HepG2 (cell line): Measurements from ENCODE around the gene CSK. TPM values are rescaled to one million over a fixed set of nuclear protein-coding genes. Genes with fewer than 3 reads are reported as not detected.

ENCODE experiments used
- AHR ChIP-seq: IDR thresholded peaks from 2 replicates; pipeline ENCODE4 v1.6.1; 2018; ENCODE audit warnings: missing genetic modification reagents, missing compliant biosample characterization
- DPF2 ChIP-seq: sonication (generic); formaldehyde crosslinking; IDR thresholded peaks from 2 replicates; pipeline ENCODE4 v1.4.0; 2020; ENCODE audit warnings: mild to moderate bottlenecking, low read depth, missing genetic modification reagents, borderline replicate concordance
- HHEX ChIP-seq: IDR thresholded peaks from 2 replicates; pipeline ENCODE4 v1.6.1; 2016; ENCODE audit warnings: control low read depth
- HNF4A ChIP-seq: sonication (generic); formaldehyde crosslinking; IDR thresholded peaks from 2 replicates; pipeline ENCODE4 v1.4.0; 2020; ENCODE audit warnings: missing genetic modification reagents
- KDM1A ChIP-seq: IDR thresholded peaks from 2 replicates; pipeline ENCODE4 v1.6.1; 2016; ENCODE audit warnings: missing compliant biosample characterization
- RFX3 ChIP-seq: IDR thresholded peaks from 2 replicates; pipeline ENCODE4 v1.6.1; 2016; ENCODE audit warnings: missing biosample characterization, missing genetic modification reagents
- TEAD2 ChIP-seq: sonication (generic); formaldehyde crosslinking; IDR thresholded peaks from 2 replicates; pipeline ENCODE4 v1.9.0; 2021; ENCODE audit warnings: missing genetic modification reagents
- ZNF781 ChIP-seq: sonication (generic); formaldehyde crosslinking; IDR thresholded peaks from 2 replicates; pipeline ENCODE4 v1.5.1; 2020; ENCODE audit warnings: borderline replicate concordance, mild to moderate bottlenecking, missing genetic modification reagents; ENCODE audit errors: not compliant biosample characterization
- polyA plus RNA-seq, 8 experiments: library from polyadenylated mRNA; depleted of rRNA in 3 of 8; stranded (reverse) in 7 of 8; unstranded in 1 of 8; fragments of >200 nt; fragmentation: Illumina TruSeq in 4 of 8; extraction: Trizol in 4 of 8; gene quantifications; 2 replicates each; pipeline versions ENCODE4 v1.2.1 to v1.2.3, GENCODE V29; 2011 to 2016; ENCODE audit warnings: low read depth in 4 of 8, missing spikeins in 1 of 8, mixed read lengths in 1 of 8; ENCODE audit not compliant: insufficient read depth in 1 of 8
- total RNA-seq, 5 experiments: library from RNA; depleted of rRNA; stranded (reverse); fragments of >200 nt; fragmentation: Illumina TruSeq; extraction: Trizol; gene quantifications; 2 replicates each; pipeline ENCODE4 v1.2.3, GENCODE V29; 2016; ENCODE audit warnings: low read depth in 1 of 5
- TF ChIP-seq, protein P1 (sequence below): sonication (generic); formaldehyde crosslinking; IDR thresholded peaks from 2 replicates; pipeline ENCODE4 v1.4.0; 2020; ENCODE audit warnings: missing genetic modification reagents, borderline replicate concordance
- TF ChIP-seq, protein P2 (sequence below): IDR thresholded peaks from 2 replicates; pipeline ENCODE4 v1.6.1; 2016; ENCODE audit warnings: missing biosample characterization, missing genetic modification reagents, low read depth
- TF ChIP-seq, protein P3 (sequence below): sonication (generic); formaldehyde crosslinking; IDR thresholded peaks from 2 replicates; pipeline ENCODE4 v1.5.0; 2020; ENCODE audit warnings: mild to moderate bottlenecking, missing genetic modification reagents
- TF ChIP-seq, protein P4 (sequence below): sonication (generic); formaldehyde crosslinking; IDR thresholded peaks from 2 replicates; pipeline ENCODE4 v1.9.0; 2022; ENCODE audit warnings: missing genetic modification reagents, mild to moderate bottlenecking, borderline replicate concordance
- TF ChIP-seq, protein P5 (sequence below): sonication (generic); formaldehyde crosslinking; IDR thresholded peaks from 2 replicates; pipeline ENCODE4 v1.4.0; 2020; ENCODE audit warnings: missing genetic modification reagents

Gene CSK
- total and polyA plus RNA-seq, 2 of the 13 experiments (the other 11 are each of a cell fraction or from before 2014, with no cell fraction given), result 12.5 to 21.3 TPM

DNA sequence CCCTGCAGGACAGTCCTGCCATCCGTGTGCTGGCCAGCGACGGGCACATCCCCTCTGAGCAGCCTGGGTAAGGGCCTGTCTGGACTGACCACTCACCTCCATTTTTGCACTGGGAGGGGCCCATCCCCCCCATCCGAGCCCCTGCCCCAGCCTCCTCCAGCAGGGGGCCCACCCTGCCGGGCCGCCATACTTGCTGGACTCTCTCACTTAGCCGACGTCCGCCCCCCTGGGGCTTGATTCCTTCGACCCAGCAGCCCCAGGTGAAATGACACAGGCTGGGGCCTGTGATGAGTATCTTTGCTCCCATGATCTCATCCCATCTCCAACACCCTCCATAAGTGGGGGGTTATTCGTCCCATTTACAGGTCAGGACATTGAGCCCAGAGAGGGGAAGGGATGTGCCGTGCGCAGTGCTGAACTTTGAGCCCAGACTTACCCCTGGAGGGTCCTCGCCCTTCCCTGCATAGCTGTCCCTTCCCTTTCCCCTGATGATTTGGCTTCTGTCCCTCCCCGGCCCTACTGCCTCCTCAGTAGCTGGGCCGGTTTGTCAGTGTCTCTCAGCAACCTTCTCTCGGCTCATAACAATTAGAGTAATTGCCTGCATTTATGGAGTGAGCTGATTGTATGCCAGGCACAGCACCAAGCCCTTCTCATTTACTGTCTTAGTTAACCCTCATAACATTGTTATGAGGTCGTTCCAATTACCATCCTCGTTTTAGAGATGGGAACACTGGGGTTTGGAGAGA, 34.9 kb downstream of the CSK start (continued):
- TF ChIP-seq, protein P1, sequence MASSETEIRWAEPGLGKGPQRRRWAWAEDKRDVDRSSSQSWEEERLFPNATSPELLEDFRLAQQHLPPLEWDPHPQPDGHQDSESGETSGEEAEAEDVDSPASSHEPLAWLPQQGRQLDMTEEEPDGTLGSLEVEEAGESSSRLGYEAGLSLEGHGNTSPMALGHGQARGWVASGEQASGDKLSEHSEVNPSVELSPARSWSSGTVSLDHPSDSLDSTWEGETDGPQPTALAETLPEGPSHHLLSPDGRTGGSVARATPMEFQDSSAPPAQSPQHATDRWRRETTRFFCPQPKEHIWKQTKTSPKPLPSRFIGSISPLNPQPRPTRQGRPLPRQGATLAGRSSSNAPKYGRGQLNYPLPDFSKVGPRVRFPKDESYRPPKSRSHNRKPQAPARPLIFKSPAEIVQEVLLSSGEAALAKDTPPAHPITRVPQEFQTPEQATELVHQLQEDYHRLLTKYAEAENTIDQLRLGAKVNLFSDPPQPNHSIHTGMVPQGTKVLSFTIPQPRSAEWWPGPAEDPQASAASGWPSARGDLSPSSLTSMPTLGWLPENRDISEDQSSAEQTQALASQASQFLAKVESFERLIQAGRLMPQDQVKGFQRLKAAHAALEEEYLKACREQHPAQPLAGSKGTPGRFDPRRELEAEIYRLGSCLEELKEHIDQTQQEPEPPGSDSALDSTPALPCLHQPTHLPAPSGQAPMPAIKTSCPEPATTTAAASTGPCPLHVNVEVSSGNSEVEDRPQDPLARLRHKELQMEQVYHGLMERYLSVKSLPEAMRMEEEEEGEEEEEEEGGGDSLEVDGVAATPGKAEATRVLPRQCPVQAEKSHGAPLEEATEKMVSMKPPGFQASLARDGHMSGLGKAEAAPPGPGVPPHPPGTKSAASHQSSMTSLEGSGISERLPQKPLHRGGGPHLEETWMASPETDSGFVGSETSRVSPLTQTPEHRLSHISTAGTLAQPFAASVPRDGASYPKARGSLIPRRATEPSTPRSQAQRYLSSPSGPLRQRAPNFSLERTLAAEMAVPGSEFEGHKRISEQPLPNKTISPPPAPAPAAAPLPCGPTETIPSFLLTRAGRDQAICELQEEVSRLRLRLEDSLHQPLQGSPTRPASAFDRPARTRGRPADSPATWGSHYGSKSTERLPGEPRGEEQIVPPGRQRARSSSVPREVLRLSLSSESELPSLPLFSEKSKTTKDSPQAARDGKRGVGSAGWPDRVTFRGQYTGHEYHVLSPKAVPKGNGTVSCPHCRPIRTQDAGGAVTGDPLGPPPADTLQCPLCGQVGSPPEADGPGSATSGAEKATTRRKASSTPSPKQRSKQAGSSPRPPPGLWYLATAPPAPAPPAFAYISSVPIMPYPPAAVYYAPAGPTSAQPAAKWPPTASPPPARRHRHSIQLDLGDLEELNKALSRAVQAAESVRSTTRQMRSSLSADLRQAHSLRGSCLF, result no peak
- TF ChIP-seq RFX3 (CRISPR knock-in tag) (no peak), TEAD2 (CRISPR knock-in tag) (no peak), KDM1A (CRISPR knock-in tag) (peak; percentile 54; the same call in 1 of the 2 replicates), HHEX (CRISPR knock-in tag) (no peak), AHR (CRISPR knock-in tag) (no peak), DPF2 (no peak), ZNF781 (no peak), HNF4A (CRISPR knock-in tag) (peak; percentile 43; the same call in 1 of the 2 replicates)
- TF ChIP-seq, protein P2, sequence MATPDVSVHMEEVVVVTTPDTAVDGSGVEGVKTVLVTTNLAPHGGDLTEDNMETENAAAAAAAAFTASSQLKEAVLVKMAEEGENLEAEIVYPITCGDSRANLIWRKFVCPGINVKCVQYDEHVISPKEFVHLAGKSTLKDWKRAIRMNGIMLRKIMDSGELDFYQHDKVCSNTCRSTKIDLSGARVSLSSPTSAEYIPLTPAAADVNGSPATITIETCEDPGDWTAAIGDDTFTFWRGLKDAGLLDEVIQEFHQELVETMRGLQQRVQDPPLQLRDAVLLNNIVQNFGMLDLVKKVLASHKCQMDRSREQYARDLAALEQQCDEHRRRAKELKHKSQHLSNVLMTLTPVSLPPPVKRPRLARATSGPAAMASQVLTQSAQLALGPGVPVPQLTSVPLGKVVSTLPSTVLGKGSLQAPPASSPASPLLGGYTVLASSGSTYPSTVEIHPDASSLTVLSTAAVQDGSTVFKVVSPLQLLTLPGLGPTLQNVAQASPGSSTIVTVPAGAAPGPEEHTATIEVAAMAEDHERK (CRISPR knock-in tag), result no peak
- TF ChIP-seq, protein P3, sequence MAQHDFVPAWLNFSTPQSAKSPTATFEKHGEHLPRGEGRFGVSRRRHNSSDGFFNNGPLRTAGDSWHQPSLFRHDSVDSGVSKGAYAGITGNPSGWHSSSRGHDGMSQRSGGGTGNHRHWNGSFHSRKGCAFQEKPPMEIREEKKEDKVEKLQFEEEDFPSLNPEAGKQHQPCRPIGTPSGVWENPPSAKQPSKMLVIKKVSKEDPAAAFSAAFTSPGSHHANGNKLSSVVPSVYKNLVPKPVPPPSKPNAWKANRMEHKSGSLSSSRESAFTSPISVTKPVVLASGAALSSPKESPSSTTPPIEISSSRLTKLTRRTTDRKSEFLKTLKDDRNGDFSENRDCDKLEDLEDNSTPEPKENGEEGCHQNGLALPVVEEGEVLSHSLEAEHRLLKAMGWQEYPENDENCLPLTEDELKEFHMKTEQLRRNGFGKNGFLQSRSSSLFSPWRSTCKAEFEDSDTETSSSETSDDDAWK (CRISPR knock-in tag), result no peak
- TF ChIP-seq, protein P4, sequence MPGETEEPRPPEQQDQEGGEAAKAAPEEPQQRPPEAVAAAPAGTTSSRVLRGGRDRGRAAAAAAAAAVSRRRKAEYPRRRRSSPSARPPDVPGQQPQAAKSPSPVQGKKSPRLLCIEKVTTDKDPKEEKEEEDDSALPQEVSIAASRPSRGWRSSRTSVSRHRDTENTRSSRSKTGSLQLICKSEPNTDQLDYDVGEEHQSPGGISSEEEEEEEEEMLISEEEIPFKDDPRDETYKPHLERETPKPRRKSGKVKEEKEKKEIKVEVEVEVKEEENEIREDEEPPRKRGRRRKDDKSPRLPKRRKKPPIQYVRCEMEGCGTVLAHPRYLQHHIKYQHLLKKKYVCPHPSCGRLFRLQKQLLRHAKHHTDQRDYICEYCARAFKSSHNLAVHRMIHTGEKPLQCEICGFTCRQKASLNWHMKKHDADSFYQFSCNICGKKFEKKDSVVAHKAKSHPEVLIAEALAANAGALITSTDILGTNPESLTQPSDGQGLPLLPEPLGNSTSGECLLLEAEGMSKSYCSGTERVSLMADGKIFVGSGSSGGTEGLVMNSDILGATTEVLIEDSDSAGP (CRISPR knock-in tag), result no peak
- TF ChIP-seq, protein P5, sequence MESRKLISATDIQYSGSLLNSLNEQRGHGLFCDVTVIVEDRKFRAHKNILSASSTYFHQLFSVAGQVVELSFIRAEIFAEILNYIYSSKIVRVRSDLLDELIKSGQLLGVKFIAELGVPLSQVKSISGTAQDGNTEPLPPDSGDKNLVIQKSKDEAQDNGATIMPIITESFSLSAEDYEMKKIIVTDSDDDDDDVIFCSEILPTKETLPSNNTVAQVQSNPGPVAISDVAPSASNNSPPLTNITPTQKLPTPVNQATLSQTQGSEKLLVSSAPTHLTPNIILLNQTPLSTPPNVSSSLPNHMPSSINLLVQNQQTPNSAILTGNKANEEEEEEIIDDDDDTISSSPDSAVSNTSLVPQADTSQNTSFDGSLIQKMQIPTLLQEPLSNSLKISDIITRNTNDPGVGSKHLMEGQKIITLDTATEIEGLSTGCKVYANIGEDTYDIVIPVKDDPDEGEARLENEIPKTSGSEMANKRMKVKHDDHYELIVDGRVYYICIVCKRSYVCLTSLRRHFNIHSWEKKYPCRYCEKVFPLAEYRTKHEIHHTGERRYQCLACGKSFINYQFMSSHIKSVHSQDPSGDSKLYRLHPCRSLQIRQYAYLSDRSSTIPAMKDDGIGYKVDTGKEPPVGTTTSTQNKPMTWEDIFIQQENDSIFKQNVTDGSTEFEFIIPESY (CRISPR knock-in tag), result no peak
